H1 (cell line): ENCODE results near the gene KRT32. TPM values are rescaled to one million over a fixed set of nuclear protein-coding genes. Genes with fewer than 3 reads are reported as not detected.

Experiments
- CTCF ChIA-PET: fragments of 300-600 bp; sonication (Branson Sonifier 250); formaldehyde crosslinking; loops from one replicate; lab custom pipeline; 2021; ENCODE audit not compliant: partially characterized antibody; lab: Charles Lee
- POLR2A ChIA-PET: fragments of 300-600 bp; sonication (Branson Sonifier 250); formaldehyde crosslinking; loops from one replicate; lab custom pipeline; 2021; ENCODE audit warnings: inconsistent platforms; ENCODE audit not compliant: partially characterized antibody; lab: Charles Lee
- DNase-seq, 2 experiments: peaks; one replicate each; pipeline versions ENCODE4 v3.0.0 to v3.0.0-alpha.2; 2010 to 2022; ENCODE audit warnings: low spot score in 2 of 2, low read depth in 1 of 2, mixed read lengths in 1 of 2
- FAIRE-seq: peaks from 2 replicates; lab custom pipeline; 2011; peaks lifted over from hg19 to GRCh38; lab: Jason Lieb, UNC
- H2AFZ ChIP-seq: 2 replicates; pipeline ENCODE4 v1.8.1; 2012; ENCODE audit warnings: low read length, inconsistent platforms
- H2AK5ac ChIP-seq: 2 replicates; pipeline ENCODE4 v1.6.1; 2013; ENCODE audit warnings: low read depth, low read length
- H2BK120ac ChIP-seq: replicated peaks from 2 replicates; pipeline ENCODE3; 2013; ENCODE audit warnings: low read depth, low read length, inconsistent platforms
- H2BK12ac ChIP-seq: 2 replicates; pipeline ENCODE4 v1.6.1; 2013; ENCODE audit warnings: low read depth, low read length
- H2BK15ac ChIP-seq: 2 replicates; pipeline ENCODE4 v1.6.1; 2013; ENCODE audit warnings: low read length
- H2BK20ac ChIP-seq: 2 replicates; pipeline ENCODE4 v1.6.1; 2013; ENCODE audit warnings: low read length
- H2BK5ac ChIP-seq: 2 replicates; pipeline ENCODE4 v1.6.1; 2013; ENCODE audit warnings: low read depth, low read length
- H3K14ac ChIP-seq: 2 replicates; pipeline ENCODE4 v1.6.1; 2013; ENCODE audit warnings: inconsistent platforms; ENCODE audit not compliant: insufficient read length
- H3K18ac ChIP-seq: 2 replicates; pipeline ENCODE4 v1.6.1; 2013; ENCODE audit warnings: low read length; ENCODE audit errors: extremely low read depth
- H3K23ac ChIP-seq: 2 replicates; pipeline ENCODE4 v1.6.1; 2013; ENCODE audit warnings: inconsistent platforms; ENCODE audit not compliant: insufficient read length
- H3K23me2 ChIP-seq: 2 replicates; pipeline ENCODE4 v1.6.1; 2013; ENCODE audit warnings: low read depth, low read length
- H3K27ac ChIP-seq: 2 replicates; pipeline ENCODE4 v1.6.1; 2011; ENCODE audit warnings: low read depth, low read length, inconsistent platforms
- H3K27me3 ChIP-seq, 4 experiments: replicated peaks in 1 of 4; 1 replicate in 1 of 4; 2 replicates in 3 of 4; pipeline versions ENCODE4 v1.6.1 to v1.8.1; 2011 to 2013; ENCODE audit warnings: low read length in 3 of 4, mild to moderate bottlenecking in 3 of 4, inconsistent platforms in 2 of 4, mixed read lengths in 2 of 4, moderate library complexity in 1 of 4; ENCODE audit not compliant: control insufficient read depth in 3 of 4, insufficient read depth in 3 of 4; ENCODE audit errors: extremely low read depth in 1 of 4
- H3K36me3 ChIP-seq, 4 experiments: 2 replicates each; pipeline versions ENCODE4 v1.6.1 to v1.8.1; 2011 to 2013; ENCODE audit warnings: mild to moderate bottlenecking in 4 of 4, low read length in 3 of 4, moderate library complexity in 2 of 4, control low read depth in 1 of 4, inconsistent platforms in 1 of 4; ENCODE audit not compliant: insufficient read depth in 4 of 4, control insufficient read depth in 2 of 4
- H3K4ac ChIP-seq: replicated peaks from 2 replicates; pipeline ENCODE3; 2013; ENCODE audit warnings: low read length, low read depth, mixed read lengths, inconsistent platforms; ENCODE audit not compliant: insufficient read length
- H3K4me1 ChIP-seq, 4 experiments: replicated peaks in 1 of 4; 1 replicate in 1 of 4; 2 replicates in 3 of 4; pipeline versions ENCODE4 v1.6.1 to v1.8.1; 2011 to 2013; ENCODE audit warnings: low read length in 3 of 4, inconsistent platforms in 2 of 4, mixed read lengths in 1 of 4; ENCODE audit not compliant: insufficient read depth in 4 of 4, control insufficient read depth in 3 of 4
- H3K4me2 ChIP-seq, 2 experiments: 2 replicates each; pipeline versions ENCODE4 v1.6.1 to v1.8.1; 2011 to 2013; ENCODE audit warnings: low read depth in 2 of 2, low read length in 2 of 2, control low read depth in 1 of 2, inconsistent platforms in 1 of 2, mild to moderate bottlenecking in 1 of 2; ENCODE audit not compliant: insufficient read depth in 1 of 2
- H3K4me3 ChIP-seq, 4 experiments: fragments of 200-600, 300-600 bp in 1 of 4; sonication (generic), shearing (Covaris generic), sonication (Bioruptor Twin) in 1 of 4; 2 replicates each; pipeline versions ENCODE4 v1.5.1 to v1.8.1; 2011 to 2016; ENCODE audit warnings: low read length in 4 of 4, low read depth in 3 of 4, control low read depth in 2 of 4, inconsistent platforms in 2 of 4, mild to moderate bottlenecking in 2 of 4, mixed read lengths in 1 of 4, moderate library complexity in 1 of 4; ENCODE audit not compliant: insufficient read depth in 2 of 4; ENCODE audit errors: extremely low read depth in 1 of 4
- H3K56ac ChIP-seq: replicated peaks from 2 replicates; pipeline ENCODE3; 2013; ENCODE audit warnings: low read depth, mild to moderate bottlenecking, mixed read lengths, low read length, inconsistent platforms; ENCODE audit not compliant: insufficient read length
- H3K79me1 ChIP-seq: 2 replicates; pipeline ENCODE4 v1.6.1; 2013; ENCODE audit warnings: low read depth, low read length, control low read depth
- H3K79me2 ChIP-seq, 2 experiments: 2 replicates each; pipeline versions ENCODE4 v1.6.1 to v1.8.1; 2012 to 2013; ENCODE audit warnings: low read length in 2 of 2, mild to moderate bottlenecking in 2 of 2, inconsistent platforms in 1 of 2; ENCODE audit not compliant: insufficient read depth in 2 of 2, control insufficient read depth in 1 of 2
- H3K9ac ChIP-seq, 4 experiments: replicated peaks in 1 of 4; 1 replicate in 1 of 4; 2 replicates in 3 of 4; pipeline versions ENCODE4 v1.6.1 to v1.8.1; 2011 to 2013; ENCODE audit warnings: low read depth in 3 of 4, low read length in 3 of 4, control low read depth in 2 of 4, mild to moderate bottlenecking in 2 of 4, moderate library complexity in 2 of 4, inconsistent platforms in 1 of 4; ENCODE audit errors: extremely low read depth in 1 of 4
- H3K9me3 ChIP-seq, 2 experiments: 2 replicates each; pipeline versions ENCODE4 v1.6.1 to v1.8.1; 2012 to 2013; ENCODE audit warnings: mild to moderate bottlenecking in 2 of 2, moderate library complexity in 2 of 2, control low read depth in 1 of 2, inconsistent platforms in 1 of 2, low read depth in 1 of 2, low read length in 1 of 2, mixed read lengths in 1 of 2; ENCODE audit not compliant: insufficient read depth in 2 of 2
- H4K20me1 ChIP-seq, 2 experiments: replicated peaks in 1 of 2; 2 replicates each; pipeline versions ENCODE3 to v1.8.1; 2011 to 2013; ENCODE audit warnings: inconsistent platforms in 2 of 2, low read length in 2 of 2, mild to moderate bottlenecking in 1 of 2; ENCODE audit not compliant: insufficient read depth in 2 of 2, control insufficient read depth in 1 of 2
- H4K5ac ChIP-seq: 2 replicates; pipeline ENCODE4 v1.6.1; 2013; ENCODE audit warnings: low read length, low read depth, mixed read lengths, inconsistent platforms; ENCODE audit not compliant: insufficient read length
- H4K8ac ChIP-seq: 2 replicates; pipeline ENCODE4 v1.8.0; 2013; ENCODE audit warnings: mild to moderate bottlenecking, moderate library complexity, low read length, inconsistent platforms; ENCODE audit not compliant: insufficient read depth; ENCODE audit errors: extremely low read depth
- H4K91ac ChIP-seq: replicated peaks from 2 replicates; pipeline ENCODE3; 2013; ENCODE audit warnings: low read length, mixed read lengths, inconsistent platforms; ENCODE audit not compliant: insufficient read length
- CHD1 ChIP-seq: IDR thresholded peaks from 2 replicates; pipeline ENCODE4 v1.6.1; 2012; ENCODE audit warnings: low read depth, low read length, improper control_type of control experiment
- EP300 ChIP-seq, 2 experiments: IDR thresholded peaks; 1 replicate in 1 of 2; 2 replicates in 1 of 2; pipeline ENCODE4 v1.6.1; 2011 to 2012; ENCODE audit warnings: low read depth in 2 of 2, low read length in 2 of 2, mild to moderate bottlenecking in 2 of 2, borderline replicate concordance in 1 of 2, inconsistent platforms in 1 of 2, moderate library complexity in 1 of 2
- KDM4A ChIP-seq: IDR thresholded peaks from one replicate; pipeline ENCODE4 v1.7.1; 2012; ENCODE audit warnings: low read depth, mild to moderate bottlenecking, moderate library complexity, low read length, inconsistent platforms; ENCODE audit not compliant: severe bottlenecking
- KDM5A ChIP-seq: fragments of 200-600 bp; IDR thresholded peaks from 2 replicates; pipeline ENCODE4 v1.7.1; 2012; ENCODE audit warnings: mild to moderate bottlenecking, low read length, inconsistent platforms, mixed read lengths
- POU5F1 ChIP-seq: IDR thresholded peaks from 2 replicates; pipeline ENCODE4 v1.6.1; 2011; ENCODE audit warnings: low read depth, mild to moderate bottlenecking, low read length, moderate library complexity
- SAP30 ChIP-seq: fragments of 300-600 bp; sonication (generic); IDR thresholded peaks from 2 replicates; pipeline ENCODE4 v1.7.1; 2012; ENCODE audit warnings: low read length, moderate library complexity, mild to moderate bottlenecking, inconsistent platforms; ENCODE audit not compliant: insufficient read depth, insufficient replicate concordance
- SIRT6 ChIP-seq: IDR thresholded peaks from one replicate; pipeline ENCODE4 v1.7.1; 2012; ENCODE audit warnings: low read length, inconsistent platforms
- TBP ChIP-seq: IDR thresholded peaks from 2 replicates; pipeline ENCODE4 v1.6.1; 2011; ENCODE audit warnings: low read depth, low read length, improper control_type of control experiment
- ZNF274 ChIP-seq: IDR thresholded peaks from 2 replicates; pipeline ENCODE4 v1.7.0; 2012; ENCODE audit warnings: low read length, borderline replicate concordance; ENCODE audit errors: extremely low read depth
- WGBS, 2 experiments: shearing (Covaris generic) in 1 of 2; methylation state at CpG; one replicate each; pipeline versions ENCODE4 v1.1.6 to v1.1.7; 2013 to 2015; ENCODE audit warnings: low lambda C conversion rate in 2 of 2, mixed read lengths in 2 of 2, inconsistent platforms in 1 of 2, low coverage in 1 of 2, missing lambda C conversion rate in 1 of 2; ENCODE audit not compliant: insufficient replicate concordance in 2 of 2, insufficient coverage in 1 of 2, insufficient read length in 1 of 2; ENCODE audit errors: extremely low coverage in 1 of 2, missing lambda C conversion rate in 1 of 2; 5-methylcytosine and 5-hydroxymethylcytosine counted together
- polyA plus RNA-seq, 7 experiments: library from polyadenylated mRNA; depleted of rRNA in 3 of 7; stranded (reverse) in 5 of 7; unstranded in 2 of 7; fragments of >200 nt in 5 of 7; fragments of 200-250 nt in 2 of 7; gene quantifications; 1 replicate in 5 of 7; 2 replicates in 1 of 7; 4 replicates in 1 of 7; pipeline versions ENCODE4 v1.2.1 to v1.2.3, GENCODE V29; 2011 to 2013; ENCODE audit warnings: missing spikeins in 2 of 7, mixed read lengths in 2 of 7
- total RNA-seq: library from RNA; stranded (reverse); fragmentation: NEBNext Ultra II Directional; extraction: Animal tissue kit (Norgen Biotek cat#: 25700); gene quantifications from 2 replicates; pipeline ENCODE4 v1.2.1, GENCODE V29; 2021
- TF ChIP-seq, protein P1 (sequence below): IDR thresholded peaks from 2 replicates; pipeline ENCODE4 v1.6.1; 2012; ENCODE audit warnings: inconsistent platforms
- TF ChIP-seq, protein P2 (sequence below): IDR thresholded peaks from 2 replicates; pipeline ENCODE4 v1.6.1; 2011; ENCODE audit warnings: low read length, improper control_type of control experiment

KRT32 gene
- total and polyA plus RNA-seq, 2 of the 8 experiments (the other 6 are each of a cell fraction or from before 2014, with no cell fraction given): not detected

DNA sequence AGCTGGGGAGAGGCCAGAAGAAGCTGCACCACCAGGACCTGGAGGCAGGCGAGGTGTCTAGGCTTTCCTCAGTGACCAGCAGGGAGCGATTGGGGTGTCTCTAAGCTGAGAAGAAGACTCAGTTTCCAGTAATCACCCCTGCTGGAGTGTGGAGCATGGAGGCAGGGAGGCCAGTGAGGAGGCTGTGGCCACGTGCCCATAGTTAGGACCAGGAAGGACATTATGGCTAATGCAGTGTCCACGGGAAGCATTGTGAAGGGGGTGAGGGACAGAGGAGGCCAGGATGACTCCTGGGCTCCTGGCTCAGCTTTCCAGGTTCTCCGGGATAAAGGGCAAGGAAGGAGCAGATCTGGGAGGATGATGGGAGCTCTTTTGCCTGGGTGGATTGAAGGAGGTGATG lies 32.5 kb upstream of the KRT32 start:
- FAIRE-seq: no peak
- 81% methylated on average over 5 of the region's 5 CpGs; no CpG with 5 or more reads in 1 of the 2 experiments for WGBS, 2 experiments
- Histone ChIP-seq H3K4me1 (peaks cover 0 to 19% (median 12%) of the 10 kb centered on the region in 4 experiments; a peak in 6 of 7 replicates), H4K5ac (no peak overlapping the region), H2BK20ac (peak overlapping the region; percentile 91), H3K23me2 (no peaks in the 10 kb centered on the region), H3K18ac (peak overlapping the region; percentile 44), H3K56ac (no peak overlapping the region), H3K27me3 (no peaks in the 10 kb centered on the region), H4K8ac (no peak overlapping the region; the same call in 1 of the 2 replicates), H3K27ac (no peak overlapping the region), H3K9me3 (no peaks in the 10 kb centered on the region), H3K9ac (no peak overlapping the region; a peak in 1 of 7 replicates), H2AFZ (no peak overlapping the region), H2BK15ac (0 out of 2 replicates have a peak overlapping the region, but pooled peaks have one; percentile 40), H3K14ac (no peak overlapping the region), H3K4ac (no peak overlapping the region), H3K36me3 (no peaks in the 10 kb centered on the region), H2BK5ac (peak overlapping the region; percentile 57; the same call in 1 of the 2 replicates), H3K79me2 (no peaks in the 10 kb centered on the region), H3K4me2 (peak overlapping the region; percentile 25 to 48; a peak in 2 of 4 replicates), H2BK12ac (peak overlapping the region; percentile 99; the same call in 1 of the 2 replicates), H3K23ac (no peak overlapping the region), H3K79me1 (no peaks in the 10 kb centered on the region), H2BK120ac (peak overlapping the region; percentile 24), H3K4me3 (peak overlapping the region in 1 of 4 experiments; percentile 3; a peak in 1 of 8 replicates), H4K20me1 (no peaks in the 10 kb centered on the region), H2AK5ac (peak overlapping the region; percentile 58; the same call in 1 of the 2 replicates), H4K91ac (peak overlapping the region; percentile 93)
- DNase-seq: no peak
- POLR2A ChIA-PET: interaction anchor here (1.0 to 5.6 kb wide), 4 partner anchors 13 to 189 kb away, joined by 3 to 32 read pairs (median 9); partner anchors contain the start of genes EIF1 and KRT19
- CTCF ChIA-PET: interaction anchor here (0.7 to 33.9 kb wide), 7 partner anchors 12 to 574 kb away, joined by 4 to 427 read pairs (median 8); partner anchors contain the start of gene KRT36
- no peak for TF ChIP-seq KDM5A
- no peak for TF ChIP-seq ZNF274
- no peak for TF ChIP-seq TBP
- no peak for TF ChIP-seq CHD1
- TF ChIP-seq KDM4A: no peak
- no peak for TF ChIP-seq SAP30
- TF ChIP-seq EP300 (IDR thresholded peaks at IDR 0.05; ENCODE audit: borderline replicate concordance in 1 of 2, low read depth in 2 of 2, low read length in 2 of 2): no peak
- TF ChIP-seq, protein P1, sequence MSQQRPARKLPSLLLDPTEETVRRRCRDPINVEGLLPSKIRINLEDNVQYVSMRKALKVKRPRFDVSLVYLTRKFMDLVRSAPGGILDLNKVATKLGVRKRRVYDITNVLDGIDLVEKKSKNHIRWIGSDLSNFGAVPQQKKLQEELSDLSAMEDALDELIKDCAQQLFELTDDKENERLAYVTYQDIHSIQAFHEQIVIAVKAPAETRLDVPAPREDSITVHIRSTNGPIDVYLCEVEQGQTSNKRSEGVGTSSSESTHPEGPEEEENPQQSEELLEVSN: no peak
- TF ChIP-seq POU5F1: no peak
- TF ChIP-seq SIRT6: no peak
- TF ChIP-seq, protein P2, sequence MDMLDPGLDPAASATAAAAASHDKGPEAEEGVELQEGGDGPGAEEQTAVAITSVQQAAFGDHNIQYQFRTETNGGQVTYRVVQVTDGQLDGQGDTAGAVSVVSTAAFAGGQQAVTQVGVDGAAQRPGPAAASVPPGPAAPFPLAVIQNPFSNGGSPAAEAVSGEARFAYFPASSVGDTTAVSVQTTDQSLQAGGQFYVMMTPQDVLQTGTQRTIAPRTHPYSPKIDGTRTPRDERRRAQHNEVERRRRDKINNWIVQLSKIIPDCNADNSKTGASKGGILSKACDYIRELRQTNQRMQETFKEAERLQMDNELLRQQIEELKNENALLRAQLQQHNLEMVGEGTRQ: no peak
